DLD1 (cell line): ENCODE measurements around the gene PLEKHA6.
"Not testable (repeated sequence)": the region's sequence is repeated elsewhere in the genome, so short reads cannot be mapped to it uniquely, and the experiment has no call there.

ENCODE experiments used
- in situ Hi-C: cut with HindIII; loops from 2 replicates; pipeline ENCODE4 v1.10.0; 2017; ENCODE audit warnings: low sequenced_read_pairs

PLEKHA6 gene

DNA sequence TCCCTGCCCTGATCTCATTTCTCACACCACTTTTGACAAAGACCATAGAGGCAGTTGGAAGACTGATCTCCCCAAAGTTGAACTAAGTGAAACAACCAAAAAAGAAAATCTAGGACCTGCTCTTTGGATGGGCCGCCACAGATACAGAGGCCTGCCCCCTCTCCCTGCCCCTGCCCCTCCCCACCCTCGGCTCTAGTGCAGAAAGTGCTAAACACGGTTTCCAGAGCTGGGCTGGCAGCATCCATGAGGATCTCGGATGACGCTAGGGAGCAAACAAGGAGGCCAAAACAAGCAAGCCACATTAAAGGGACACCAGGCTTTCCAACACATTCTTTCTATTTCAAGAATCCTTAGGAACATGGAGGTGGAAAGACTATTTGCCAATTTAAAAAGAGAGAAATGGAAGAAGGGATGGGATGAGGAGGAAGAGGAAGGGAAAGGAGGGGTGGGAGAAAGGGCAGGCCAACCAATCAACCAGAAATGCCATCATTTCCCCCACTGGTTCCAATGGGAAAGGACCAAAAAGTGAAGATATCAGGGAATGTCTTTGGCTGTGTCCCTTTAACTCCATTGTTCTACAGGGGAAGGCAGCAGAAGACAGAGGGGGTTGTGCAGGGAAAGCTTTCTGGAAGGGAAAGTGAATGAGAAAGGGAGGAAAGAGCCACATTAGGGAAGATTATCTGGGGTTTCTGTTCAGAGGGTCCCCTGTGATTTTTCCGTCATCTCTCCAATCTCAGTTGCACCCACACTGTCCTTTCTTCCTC, 107.6 kb downstream of the PLEKHA6 start:
- in situ Hi-C loops = no loop called here

DNA sequence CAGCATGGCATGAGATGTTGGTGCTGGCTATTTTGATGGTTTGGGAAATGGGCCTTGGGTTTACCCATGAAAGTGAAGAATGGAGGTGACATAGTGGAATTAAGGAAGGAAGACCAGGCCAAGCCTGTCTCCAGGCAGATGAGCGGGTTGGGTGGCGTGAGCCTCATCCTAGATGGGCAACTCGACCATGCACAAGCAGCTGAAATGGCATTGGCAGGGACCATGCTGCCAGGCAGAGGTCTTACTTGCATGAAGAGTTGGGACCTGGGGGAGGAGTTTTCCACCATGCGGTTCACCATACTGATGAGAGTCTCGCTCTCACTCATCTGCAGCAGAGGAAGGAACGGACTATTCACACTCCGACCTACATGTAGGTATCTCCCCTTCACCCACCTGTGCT, 108.4 kb downstream of the PLEKHA6 start:
- in situ Hi-C loops = no loop called here

DNA sequence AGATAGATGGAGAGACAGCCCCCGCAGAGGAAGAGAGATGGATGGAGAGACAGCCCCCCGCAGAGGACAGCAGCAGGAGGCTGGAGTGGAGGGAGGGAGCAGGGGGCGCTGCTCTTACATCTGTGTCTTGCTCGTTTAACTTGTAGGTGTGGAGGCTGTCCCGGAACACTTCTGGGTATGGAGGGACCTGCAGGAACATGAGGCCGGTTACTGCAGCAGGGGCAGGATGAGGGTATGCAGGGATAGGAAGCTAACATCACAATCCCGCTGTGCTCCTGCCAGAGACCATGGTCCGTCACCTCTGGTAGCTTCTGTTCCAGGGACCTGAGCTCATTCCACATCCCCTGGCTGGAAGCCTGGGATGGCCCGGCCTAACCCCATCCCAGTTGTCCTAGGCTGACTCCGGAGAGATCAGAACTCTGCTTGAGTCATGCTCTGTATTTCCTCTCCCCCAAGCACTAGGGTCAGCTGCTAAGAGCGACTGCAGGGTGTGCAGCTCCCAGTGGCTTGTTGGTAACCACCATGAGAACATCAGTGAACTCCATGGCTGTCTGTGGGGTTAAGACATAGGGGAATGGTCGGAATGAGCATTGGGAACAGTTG, 109.2 kb downstream of the PLEKHA6 start:
- in situ Hi-C loops = no loop called here

DNA sequence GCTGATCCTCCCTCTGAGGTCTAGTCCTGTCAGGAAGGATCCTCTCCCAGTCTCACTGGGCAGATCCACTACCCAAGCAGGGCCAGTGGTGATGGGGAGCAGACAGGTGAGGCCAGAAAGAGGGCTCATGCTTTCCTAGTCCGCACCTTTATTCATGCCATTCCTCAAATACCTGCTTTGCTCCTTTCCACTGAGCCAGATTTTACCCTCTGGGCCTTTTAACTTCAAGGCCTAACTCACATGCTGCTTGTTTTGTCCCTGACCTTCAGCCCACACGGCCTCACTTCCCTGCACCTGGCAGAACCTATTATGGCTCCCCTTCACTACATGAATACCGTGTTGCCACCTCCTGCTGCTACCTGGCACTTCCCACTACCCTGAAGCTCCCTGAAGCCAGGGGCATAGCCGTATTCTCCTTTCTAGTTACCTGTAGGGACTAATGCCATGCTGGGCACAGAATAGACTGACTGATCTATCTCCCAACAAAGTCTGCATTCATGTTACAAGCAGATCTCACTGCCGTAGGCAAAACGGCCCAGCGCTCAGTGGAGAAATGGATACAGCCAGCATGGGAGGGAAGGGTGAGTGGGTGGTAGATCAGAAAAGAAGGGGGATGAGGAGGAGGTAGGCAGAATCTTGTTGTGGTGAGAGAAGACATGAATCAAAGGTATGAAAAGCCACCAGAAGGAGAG, 109.8 kb downstream of the PLEKHA6 start:
- in situ Hi-C loops = no loop called here

DNA sequence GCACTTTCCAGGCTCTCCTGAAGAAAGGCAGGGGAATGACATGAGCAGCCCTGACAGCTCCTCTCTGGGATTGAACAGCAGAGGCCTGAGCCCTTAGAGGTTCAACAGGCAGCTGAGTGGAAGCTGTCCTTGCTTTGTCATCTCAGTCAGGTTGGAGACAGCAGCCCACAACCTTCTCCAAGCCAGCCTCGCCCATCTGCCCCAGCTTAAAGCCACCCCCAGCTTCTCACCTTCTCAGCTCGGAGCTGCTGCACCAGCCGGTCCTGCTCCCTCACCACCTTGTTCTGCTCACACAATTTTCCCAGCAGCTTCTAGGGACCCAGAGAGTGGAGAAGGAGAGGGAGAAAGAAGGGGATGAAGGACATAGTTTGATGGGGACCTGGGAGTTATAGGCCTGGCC, 110.8 kb downstream of the PLEKHA6 start:
- in situ Hi-C loops = no loop called here

DNA sequence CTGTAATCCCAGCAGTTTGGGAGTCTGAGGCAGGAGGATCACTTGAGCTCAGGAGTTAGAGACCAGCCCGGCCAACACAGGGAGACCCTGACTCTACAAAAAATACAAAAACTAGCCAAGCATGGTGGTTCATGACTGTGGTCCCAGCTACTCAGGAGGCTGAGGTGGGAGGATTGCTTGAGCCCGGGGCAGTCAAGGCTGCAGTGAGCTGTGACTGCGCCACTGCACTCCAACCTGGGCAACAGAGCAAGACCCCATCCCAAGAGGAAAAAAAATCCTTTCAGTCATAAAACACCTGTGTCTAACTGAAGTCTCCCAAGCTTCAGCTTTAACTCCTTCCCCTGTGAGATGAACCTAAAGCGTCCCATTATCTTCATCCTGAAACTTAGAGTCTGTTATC, 112.9 kb downstream of the PLEKHA6 start:
- in situ Hi-C loops = no loop called here

DNA sequence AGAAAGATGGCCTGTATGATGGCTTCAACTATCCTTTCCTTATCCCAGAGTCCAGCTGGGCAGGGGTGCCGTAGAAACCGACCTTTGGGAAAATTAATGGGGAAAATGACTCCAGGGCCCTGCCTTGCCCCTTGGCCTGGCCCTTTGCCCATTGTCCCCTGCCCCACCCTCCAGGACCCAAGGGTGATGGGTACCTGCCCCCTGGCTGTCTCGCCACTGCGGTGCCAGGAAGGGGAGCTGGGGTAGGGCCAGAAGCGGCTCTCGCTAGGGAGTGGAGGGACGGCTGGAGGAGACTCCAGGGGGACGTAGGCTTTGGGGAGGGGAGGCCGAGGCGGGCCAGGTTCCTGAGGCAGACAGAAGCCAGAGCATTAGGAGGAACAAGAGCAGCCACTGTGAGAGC, 116.8 kb downstream of the PLEKHA6 start:
- in situ Hi-C loops = no loop called here

DNA sequence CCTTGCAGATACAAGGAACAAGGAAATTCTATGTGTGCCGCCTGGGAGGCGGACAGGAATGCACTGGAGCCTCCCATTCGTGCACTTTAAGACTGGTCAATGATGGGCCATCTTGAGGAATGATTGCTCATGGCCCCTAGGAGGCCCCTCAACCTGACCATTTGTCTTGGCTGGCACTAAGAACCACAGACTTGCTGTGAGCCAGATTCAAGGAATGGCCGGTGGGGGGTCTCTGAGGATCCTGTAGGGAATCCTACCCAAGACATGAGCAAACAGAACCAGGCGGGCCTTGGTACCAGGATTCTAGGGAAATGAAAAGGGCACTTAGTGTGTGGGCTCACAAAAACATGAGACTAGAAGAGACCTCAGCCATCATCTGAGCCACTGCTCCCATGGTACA, 117.8 kb downstream of the PLEKHA6 start:
- in situ Hi-C loops = no loop called here

DNA sequence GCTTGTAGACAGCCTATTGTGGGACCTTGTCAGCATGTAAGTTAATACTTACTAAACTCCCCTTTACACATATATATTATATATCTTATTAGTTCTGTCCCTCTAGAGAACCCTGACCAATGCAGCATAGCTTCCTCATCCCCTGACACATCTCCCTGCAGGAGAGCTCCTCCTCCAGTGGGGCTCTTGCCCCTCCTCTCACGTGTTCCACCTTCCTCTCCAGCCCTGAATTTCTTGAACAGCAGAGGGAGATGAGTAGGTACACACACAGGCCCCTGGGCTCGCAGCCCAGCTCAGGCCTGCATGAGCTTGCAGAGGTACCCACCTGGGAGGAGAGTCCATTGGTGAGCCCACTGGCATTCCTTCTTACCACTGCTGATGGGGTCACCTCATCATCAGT, 118.7 kb downstream of the PLEKHA6 start:
- in situ Hi-C loops = no loop called here

DNA sequence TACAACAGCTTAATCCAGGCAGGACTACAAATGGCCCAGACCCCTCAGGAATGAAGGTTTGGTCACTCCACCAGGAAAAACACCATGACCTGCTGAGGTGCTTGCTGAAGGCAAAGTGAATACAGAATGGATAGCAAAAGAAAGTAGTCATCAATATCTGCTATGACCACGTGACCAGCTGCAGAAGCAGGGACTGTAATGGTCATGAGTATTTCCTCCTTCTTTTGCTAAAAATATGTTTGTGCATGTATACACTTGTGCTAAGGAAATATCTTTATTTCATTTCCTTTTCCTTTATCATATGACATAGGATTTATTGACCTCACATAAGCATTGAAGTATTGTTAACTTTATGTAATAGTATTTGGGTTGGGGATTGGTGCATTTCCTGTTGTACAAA, 119.5 kb downstream of the PLEKHA6 start:
- in situ Hi-C loops = no loop called here

DNA sequence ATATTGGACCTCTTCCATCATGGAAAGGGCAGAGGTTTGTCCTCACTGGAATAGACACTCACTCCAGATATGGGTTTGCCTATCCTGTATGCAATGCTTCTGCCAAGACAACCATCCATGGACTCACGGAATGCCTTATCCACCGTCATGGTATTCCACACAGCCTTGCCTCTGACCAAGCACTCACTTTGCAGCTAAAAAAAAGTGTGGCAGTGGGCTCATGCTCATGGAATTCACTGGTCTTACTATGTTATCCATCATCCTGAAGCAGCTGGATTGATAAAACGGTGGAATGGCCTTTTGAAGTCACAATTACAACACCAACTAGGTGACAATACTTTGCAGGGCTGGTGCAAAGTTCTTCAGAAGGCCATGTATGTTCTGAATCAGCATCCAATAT, 120.3 kb downstream of the PLEKHA6 start:
- in situ Hi-C loops = not testable (repeated sequence)

DNA sequence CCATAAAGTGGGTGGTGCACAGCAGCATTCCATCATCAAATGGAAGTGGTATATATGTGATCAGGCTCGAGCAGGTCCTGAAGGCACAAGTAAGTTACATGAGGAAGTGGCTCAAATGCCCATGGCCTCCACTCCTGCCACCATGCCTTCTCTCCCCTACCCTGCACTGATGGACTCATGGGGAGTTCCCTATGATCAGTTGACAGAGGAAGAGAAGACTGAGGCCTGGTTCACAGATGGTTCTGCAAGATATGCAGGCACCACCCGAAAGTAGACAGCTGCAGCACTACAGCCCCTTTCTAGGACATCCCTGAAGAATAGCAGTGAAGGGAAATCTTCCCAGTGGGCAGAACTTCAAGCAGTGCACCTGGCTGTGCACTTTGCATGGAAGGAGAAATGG, 121.2 kb downstream of the PLEKHA6 start:
- in situ Hi-C loops = not testable (repeated sequence)

DNA sequence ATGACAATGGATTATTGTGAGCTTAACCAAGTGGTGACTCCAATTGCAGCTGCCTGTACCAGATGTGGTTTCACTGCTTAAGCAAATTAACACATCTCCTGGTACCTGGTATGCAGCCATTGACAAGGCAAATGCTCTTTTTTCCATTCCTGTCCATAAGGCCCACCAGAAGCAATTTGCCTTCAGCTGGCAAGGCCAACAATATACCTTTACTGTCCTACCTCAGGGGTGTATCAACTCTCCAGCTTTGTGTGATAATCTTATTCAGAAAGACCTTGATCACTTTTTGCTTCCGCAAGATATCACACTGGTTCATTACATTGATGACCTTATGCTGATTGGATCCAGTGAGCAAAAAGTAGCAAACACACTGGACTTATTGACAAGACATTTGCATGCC, 122.2 kb downstream of the PLEKHA6 start:
- in situ Hi-C loops = not testable (repeated sequence)

DNA sequence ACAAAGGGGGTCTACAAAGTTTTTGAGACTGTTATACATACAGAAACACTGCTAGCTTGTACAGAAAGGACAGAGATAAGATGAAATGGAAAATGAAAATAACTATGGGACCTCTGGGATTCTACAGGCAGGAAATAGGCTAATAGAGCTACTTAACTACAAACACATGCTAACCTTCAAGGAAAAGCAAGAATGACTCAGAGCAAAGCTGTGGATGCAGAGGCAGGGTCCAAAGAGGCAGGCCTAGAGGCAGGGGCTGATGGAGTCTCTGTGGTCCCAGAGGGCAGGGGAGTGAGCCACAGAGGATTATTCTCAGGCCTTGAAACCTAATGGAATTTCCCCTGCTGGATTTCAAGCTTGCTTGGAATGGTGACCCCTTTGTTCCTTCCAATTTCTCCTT, 127.2 kb downstream of the PLEKHA6 start:
- in situ Hi-C loops = no loop called here

DNA sequence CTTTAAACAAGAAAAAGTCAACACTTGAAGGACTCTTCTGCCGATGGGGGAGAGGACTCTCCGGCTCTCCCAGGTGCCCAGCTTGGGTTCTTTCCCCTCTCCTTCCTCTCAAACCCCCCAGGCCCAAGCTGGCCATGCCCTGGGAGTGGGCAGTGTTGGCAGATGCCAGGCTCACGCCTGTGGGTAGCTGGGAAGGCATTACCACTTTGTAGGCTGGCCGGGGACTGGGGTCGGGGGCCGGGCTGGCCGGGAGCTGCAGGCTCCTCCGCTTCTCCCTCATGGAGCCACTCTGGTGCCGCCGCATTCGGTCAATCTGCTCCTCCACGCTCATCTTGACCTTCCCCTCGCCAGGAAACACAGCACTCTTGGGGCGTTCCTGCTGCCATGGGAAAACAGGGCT, 129.5 kb downstream of the PLEKHA6 start:
- in situ Hi-C loops = no loop called here

DNA sequence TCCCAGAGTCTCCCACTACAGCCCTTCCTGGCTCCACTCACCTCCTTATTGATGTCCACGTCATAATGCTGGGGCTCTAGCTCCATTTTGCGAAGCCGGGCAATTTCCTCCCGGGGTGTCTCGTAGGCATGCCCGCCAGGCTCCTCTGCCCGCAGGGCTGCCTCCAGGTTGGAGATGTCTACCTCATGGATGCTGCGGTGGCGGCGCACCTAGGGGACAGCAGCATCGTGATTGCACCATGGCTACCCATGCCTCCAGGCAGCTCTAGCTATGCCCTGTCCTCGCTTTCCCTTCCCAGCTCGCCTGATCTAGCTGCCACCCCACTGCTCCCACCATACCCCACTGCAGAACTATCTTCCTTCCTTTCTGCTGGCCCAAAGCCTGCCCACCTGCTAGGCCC, 130.8 kb downstream of the PLEKHA6 start:
- in situ Hi-C loops = no loop called here

DNA sequence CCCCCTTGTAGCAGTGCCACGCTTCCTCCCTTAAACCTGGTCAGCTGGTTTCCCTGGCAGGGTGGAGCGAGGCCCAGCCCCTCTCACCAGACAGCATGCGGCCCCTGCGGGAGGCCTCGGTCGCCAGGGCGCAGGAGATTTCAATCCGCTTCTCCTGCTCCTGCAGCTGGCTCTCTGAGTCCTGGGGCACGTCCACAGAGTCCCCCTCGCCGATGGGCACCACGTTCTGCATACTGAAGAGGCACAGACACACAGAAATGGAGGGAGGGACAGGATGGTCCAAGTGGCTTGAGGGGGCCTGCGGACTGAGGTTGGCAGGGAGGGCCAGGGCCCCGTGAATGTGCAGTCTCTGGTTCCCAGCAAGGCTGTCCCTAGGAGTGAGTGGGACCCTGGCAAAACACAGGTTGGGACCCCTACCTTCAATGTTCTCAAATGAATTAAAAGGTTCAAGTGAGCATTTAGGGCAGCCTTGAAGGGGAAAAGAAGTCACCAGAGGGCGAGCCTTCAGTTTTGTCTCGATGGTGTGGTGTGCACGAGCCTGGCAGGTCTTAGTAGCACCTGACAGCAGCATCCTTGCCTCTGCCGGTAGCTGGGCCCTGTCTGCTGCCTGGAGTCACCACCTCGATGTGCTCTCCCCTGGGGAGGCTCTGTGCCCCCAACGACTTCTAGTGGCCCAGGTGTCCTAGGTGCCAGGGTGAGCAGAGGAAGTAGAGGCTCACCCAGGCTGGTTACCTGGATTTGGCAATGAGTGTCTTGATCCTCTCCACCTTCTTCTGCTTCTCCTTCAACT, 131.5 kb downstream of the PLEKHA6 start:
- in situ Hi-C loops = no loop called here

DNA sequence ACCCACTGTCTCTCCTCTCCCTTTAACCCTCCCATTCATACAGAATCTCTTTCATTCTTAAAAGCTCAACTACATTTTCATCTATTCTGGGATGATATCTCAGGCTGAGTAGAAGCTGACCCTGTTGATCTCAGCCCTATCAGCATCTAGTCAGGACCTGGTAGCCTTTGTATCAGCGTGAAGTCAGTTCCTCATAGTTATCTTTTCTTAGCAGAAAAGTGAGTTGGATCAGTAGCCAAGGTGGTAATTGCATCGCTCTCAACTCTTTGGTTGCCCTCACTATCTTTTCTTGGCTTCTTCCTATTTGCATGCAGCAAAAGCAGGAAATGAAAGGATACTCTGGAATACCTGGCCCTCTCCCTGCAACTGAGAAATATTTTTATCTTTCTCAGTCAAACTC, 132.4 kb downstream of the PLEKHA6 start:
- in situ Hi-C loops = no loop called here

DNA sequence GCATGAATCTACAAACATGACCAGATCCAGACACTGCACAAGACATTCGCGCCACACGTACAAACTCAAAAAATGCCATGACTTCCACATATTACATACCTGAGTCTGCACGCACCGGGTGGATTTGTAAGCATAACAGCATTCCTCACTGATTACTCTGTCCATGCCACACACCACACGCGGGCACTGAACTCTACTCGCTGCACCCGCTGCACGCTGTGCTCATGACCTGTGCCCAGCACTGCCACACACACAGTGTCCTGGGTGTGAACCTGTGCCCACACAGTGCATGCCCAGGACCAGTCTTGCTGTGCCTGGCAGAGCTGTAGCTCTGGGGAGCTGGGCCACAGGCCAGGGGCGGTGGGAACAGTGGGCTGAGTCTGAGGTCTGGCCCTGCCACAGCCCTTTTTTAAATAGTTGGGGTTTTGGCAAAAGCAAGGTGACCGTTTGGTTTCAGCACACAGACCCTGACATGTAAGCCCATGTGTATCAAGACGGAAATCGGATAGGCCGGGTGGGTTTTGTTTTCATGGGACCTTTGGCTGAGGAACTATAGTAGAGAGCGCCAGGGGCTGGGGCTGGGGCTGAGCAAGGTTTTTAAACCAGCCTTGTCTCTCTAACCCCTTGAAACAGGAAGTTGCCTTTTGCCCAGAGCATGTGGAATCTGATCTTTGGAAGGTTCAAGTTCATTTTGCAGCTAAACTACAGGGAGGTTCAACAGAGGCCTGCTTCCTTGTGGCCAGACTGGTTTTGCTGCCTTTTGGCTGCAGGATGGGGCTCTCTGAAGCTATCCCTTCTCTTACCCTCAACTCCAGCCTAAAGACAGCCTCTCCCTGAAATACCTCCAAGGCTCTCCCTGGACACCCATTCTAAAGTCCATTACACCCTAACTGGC, 133.6 kb downstream of the PLEKHA6 start:
- in situ Hi-C loops = no loop called here

DNA sequence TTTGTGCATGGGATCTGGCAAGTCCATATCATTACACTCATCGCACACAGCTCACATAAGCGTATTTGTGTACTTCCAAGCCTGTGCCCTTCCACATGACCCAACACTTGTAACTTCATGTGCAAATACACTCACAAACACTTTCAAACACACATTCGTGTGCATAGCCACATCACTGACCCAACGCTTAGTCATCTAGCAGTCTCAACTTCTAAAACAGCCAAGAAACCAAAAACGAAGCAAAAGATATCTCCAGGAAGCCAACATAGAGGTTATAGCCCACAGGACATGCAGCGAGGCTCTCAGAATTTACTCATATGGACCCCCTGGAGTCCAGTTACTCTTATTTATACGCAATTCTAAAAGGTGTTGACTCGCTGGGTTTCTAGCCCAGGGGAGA, 135.1 kb downstream of the PLEKHA6 start:
- in situ Hi-C loops = no loop called here
